HL-60/S4 (cell line): ENCODE results near the gene ANKRD34C.
"Not testable (repeated sequence)": the region's sequence is repeated elsewhere in the genome, so short reads cannot be mapped to it uniquely, and the experiment has no call there.

Experiments used
- in situ Hi-C: fragments of 300-500 bp; cut with MboI; formaldehyde crosslinking; loops from 2 replicates; pipeline ENCODE4 v1.14.3; 2022; ENCODE audit warnings: low sequenced_read_pairs

The ANKRD34C gene

DNA sequence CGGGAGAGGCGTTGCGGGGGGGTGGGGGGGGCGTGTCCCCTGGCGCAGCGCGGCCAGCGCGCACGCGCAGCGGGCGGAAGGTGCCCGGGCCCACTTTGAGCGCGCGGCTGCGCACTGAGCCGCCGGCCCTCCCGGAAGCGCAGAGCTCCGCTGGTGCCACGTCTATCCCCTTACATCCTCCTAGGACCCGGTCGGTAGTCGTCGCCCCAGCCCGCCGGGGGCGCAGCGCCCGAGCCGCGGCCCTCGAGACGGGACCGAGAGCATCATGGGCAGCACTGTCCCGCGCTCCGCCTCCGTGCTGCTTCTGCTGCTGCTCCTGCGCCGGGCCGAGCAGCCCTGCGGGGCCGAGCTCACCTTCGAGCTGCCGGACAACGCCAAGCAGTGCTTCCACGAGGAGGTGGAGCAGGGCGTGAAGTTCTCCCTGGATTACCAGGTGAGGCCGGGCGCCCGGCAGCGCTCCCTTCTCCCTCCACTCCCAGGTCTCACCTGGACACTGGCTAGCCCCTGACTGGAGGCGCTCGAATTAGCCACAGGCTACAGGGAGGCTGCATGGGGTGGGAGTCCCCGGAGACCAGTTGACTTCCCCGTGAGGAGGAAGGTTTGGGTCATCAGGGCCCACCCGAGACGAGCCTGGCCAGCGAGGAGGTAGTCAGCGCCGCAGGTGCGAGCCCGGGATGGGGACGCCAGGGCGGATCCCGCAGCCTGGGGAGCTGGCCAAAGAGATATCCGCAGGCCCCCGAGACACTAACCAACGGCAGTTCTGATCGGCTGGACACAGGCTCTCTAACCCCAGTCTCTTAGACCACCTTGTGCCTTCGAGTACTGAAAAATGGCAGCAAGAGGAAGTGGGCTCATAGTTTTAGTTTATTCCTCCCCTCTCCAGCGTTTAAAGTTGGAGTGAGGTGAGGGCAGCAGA, 28.7 kb downstream of the ANKRD34C start, which contains the start of gene TMED3:
TMED3 (plus strand) TSS at position 128 of the 916 bp plus-strand sequence; CDS start at position 266, 138 bp downstream.
- in situ Hi-C loops: no loop called here

DNA sequence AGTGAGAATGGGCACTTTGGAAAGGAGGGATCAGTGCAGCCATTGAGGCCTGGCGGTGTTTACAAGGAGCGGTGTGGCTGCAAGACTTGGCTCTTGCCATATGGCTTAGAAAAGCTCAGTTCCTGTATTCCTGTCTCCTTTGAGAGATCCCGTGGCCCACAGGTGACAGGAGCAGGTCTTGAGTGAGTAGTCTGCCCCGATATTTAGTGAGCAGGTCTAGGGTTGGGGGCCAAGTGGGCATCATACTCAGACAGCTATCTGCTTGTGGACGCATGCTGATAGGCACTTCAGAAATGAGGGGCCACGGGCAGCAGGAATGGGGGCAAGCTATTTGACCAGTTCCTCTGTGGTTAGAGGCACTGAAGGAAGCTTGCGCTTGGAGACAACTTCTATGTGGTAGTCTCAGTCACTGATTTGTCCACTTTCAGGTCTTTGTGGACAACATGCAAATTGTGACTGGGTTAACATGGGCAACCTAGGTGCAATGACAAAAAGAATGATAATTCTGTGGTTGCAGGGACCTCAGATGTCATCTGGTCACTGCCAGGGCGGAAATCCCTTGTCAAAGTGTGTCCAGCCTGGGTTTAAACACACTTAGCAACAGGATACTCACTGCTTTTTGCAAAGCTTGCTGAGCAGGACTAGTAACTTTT, 29.5 kb downstream of the ANKRD34C start:
- in situ Hi-C loops: no loop called here

DNA sequence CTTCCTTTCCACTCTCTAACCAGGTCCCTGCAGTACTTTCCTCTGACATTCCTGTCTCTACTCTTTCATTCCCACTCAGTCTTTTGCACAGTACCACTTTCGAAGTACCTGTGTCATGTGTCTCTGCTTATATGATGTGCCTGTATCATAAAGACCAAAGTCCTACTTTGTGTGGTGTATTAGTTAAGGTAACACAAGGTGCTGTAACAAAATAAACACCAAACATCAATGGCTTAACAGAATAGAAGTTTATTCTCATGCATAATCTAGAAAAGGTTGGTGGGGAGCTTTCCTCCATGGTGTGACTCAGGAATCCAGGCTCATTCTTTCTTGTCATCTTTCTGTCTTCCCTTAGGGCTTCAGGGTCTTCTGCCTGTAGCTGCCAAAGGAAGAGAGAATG, 31.7 kb downstream of the ANKRD34C start:
- in situ Hi-C loops: no loop called here

DNA sequence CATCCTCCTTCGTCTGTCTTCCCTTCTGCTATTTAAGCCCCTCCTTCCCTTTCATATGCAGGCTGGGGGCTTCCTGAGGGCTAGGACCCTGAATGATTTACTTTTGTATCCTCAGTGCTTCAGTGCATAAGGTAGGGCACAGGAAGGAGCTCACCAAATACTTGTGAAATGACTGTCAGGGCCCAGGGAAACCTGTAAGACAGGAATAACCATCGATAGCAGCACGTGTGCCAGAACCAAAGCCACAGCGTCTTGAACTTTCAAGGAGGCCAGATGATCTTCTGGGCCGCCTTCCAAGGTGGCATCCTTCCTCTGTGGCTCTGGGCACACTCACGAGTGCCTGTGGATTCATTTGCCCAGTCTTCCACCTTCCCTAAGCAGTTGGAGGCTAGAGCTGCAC, 32.3 kb downstream of the ANKRD34C start:
- in situ Hi-C loops: no loop called here

DNA sequence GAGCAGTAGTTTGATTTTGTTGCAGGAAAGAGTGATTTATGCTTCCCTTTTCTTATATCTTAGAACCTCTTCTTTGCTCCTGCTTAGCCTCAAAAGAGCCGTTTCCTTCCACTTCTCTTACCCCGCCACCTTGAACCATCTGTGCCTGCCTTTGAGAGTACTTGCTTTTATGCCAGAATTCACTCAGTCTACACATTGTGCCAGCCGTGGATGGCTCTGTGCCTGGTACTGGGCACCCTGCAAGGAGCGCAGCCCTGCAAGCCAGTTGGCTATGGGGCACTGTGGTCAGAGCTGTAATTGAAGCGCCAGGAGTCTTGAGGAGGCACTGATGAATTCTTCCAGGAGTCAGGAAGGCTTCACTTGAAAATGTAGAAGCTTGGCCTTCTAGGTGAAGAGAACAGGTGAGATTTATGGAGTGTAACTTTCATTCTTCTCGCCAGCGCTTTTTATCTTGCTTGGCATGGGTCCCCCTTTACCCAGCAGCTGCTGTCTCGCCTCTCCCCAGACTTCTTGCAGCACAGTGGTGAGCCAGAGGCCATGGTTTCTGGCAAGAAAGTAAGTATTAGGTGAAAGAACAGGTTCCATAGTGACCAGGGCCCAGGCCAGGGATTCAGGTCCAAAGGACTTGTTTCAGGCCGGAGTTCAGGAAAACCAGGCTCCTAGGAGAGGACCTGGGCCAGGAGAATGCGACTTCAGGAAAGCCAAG, 33.3 kb downstream of the ANKRD34C start:
- in situ Hi-C loops: no loop called here

DNA sequence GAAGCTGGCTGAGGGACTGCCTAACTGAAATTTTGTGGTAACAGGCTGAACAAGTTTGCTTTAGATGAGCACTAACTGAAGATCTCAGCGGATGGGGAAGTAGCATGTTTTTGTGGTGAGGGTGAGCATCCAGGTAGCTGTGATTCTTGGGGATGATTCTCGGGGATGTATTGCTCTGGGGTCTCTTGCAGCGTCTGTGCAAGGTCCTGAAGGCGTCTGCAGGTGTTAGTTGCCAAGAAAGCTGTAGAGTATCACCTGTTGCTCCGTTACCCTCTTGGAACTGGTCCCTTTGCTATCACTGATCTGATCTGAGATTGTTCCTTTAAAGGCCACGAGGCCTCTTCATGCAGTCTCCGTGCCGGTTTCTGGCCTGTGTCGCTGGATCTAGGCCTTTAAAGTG, 34.3 kb downstream of the ANKRD34C start:
- in situ Hi-C loops: no loop called here

DNA sequence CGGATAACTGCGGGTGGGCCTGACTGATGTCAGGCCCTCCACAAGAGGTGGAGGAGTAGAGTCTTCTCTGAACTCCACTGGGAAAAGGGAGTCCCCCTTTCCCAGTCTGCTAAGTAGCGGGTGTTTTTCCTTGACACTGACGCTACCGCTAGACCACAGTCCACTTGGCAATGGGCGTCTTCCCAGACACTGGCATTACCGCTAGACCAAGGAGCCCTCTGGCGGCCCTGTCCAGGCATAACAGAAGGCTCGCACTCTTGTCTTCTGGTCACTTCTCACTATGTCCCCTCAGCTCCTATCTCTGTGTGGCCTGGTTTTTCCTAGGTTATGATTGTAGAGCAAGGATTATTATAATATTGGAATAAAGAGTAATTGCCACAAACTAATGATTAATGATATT, 37.5 kb downstream of the ANKRD34C start:
- in situ Hi-C loops: not testable (repeated sequence)

DNA sequence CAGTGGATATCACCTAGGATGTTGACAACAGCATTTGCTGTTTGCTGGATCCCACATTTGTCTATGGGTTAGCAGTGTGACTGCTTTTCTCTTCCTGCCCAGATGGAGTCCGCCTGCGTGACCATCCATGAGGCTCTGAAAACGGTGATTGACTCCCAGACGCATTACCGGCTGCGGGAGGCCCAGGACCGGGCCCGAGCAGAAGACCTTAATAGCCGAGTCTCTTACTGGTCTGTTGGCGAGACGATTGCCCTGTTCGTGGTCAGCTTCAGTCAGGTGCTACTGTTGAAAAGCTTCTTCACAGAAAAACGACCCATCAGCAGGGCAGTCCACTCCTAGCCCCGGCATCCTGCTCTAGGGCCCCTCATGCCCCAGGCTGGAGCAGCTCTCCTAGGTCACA, 39.4 kb downstream of the ANKRD34C start:
- in situ Hi-C loops: no loop called here

DNA sequence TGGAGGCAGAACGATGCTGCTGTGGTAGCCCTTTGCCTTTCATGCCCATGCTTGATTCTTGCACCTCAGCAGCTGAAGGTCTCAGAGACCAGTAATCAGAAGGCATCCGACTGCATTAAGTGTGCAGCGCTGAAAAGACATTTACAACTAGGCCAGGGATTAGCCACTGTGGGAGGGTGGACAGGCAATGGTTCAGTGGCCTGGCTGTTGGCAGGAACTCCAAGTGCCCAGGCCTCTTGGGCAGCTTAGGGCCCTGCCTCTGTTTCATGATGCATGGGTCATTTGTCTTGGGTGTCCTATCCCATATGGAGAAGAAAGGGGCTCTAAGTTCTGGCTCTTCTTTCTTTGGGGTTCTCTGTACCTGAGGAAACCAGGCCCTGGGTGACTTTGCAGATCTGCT, 39.8 kb downstream of the ANKRD34C start:
- in situ Hi-C loops: no loop called here

DNA sequence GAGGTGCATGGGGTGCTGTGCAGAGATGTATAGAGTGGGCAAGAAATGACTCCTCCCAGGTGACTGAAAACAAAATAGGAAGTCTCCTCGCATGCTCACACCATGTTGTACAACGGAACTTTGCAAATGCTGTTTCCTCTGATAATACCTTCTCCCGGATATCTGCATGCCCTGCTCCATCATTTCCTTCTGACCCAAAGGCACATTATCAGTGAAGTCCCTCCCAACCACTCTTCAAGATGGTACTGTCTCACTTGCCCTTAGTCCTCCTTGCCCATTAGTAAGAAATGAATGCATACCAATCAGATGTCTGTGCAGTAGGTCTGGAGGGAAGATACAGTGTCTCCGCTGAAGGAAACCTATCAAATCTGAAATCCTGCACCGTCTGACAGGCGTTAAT, 40.4 kb downstream of the ANKRD34C start:
- in situ Hi-C loops: no loop called here

DNA sequence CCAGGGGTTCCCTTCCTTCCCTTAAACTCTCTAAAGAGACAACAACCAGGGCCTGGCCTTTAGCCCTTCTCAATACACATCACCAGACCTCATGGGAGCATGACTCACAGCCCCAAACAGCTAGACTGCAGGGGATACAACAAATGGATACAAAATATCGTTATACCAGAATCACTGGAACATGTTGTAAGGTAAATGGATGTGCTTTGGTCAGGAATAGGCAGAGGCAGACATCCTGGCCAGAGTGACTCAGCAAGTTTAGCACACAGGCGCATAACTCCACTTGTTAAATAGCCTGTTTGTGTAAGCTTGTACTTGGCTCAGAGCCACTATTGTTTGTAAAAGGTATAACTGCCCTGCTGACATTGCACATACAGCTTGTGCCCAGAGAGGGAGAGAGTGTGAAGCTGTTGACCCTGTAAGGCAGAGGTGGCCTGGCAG, 46.7 kb downstream of the ANKRD34C start:
- in situ Hi-C loops: loop anchor here (25.0 kb wide), 1 partner anchor 508 kb away; no protein-coding TSS in a partner anchor
